GM19455 (cell line): ENCODE results near the gene ABCG2.
"Not testable (repeated sequence)": the region's sequence is repeated elsewhere in the genome, so short reads cannot be mapped to it uniquely, and the experiment has no call there.

ENCODE experiments used
- ATAC-seq: cut with Tn5 transposase; IDR thresholded peaks from one replicate; pipeline ENCODE4 v1.9.1; 2021; ENCODE audit not compliant: unreplicated experiment

Gene ABCG2

DNA sequence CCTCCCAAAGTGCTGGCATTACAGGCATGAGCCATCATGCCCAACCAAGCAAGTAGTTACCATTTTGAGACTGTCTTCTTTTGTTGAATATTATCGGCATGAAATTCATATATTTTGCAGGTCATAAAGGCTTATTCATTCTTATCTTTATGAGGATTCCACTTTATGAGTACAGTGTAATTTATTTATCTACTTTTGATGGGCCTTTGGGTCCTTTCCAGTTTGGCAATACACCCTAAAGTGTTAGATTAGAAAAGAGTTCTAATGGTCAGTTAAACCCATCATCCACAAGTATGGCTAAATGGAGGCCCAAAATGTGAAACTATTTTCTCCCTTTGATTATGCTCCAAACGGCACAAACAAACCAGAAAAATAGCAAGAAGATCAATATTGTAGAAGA, 10.9 kb upstream of the ABCG2 start:
- ATAC-seq = no peak

GRCh38 chr4:88166608-88167007, 8.2 kb upstream of the ABCG2 start:
- ATAC-seq = no peak

- ATAC-seq = no peak
Observed at GRCh38 chr4:88163336-88163735, 4.9 kb upstream of the ABCG2 start.

DNA sequence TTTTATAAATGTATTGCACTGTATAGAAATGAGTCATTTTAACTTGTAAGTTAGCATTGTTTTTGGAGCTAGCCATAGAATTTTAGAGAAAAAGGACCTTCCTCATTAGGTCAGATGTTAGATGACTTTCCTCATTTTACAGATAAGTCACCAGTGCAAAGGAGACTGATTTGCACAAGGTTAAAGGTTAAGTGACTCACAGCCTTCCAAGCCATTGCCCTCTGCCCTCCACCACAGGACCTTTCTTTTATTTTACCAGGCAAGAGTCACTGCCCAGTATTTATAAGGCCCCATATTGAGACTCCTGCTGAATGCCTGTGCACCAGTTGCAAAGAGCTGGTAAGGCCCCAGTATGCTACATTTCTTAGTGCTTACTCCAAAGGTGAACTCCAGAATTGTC, 4.2 kb upstream of the ABCG2 start:
- no peak for ATAC-seq

DNA sequence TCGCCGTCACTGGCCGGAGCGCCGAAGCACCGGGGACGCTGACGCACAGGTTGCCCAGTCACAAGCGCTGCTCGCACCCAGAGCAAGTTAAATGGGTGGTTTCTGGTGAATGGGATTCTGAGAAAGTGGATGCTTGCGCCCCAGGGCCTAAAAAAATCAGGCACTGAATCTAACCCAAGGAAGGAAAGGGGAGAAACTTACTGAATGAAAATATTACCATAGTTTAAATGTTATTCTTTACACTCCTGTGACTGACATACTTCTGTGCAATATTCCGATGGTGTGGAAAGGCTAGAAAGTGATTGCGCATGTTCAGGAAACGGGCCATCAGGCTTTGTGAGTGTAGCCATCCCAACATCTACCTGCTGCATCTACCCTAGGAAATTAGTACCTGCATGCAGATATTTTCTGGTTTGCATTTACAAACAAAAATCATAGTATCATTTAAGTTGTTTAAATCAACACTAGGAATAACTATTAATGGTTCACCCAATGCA, 838 bp upstream of the ABCG2 start:
- peak; percentile 42 for ATAC-seq

- peak; percentile 42 for ATAC-seq
Observed at GRCh38 chr4:88158038-88158488, 376 bp downstream of the ABCG2 start.

GRCh38 chr4:88152331-88152730, 6.1 kb downstream of the ABCG2 start:
- not testable (repeated sequence) for ATAC-seq

DNA sequence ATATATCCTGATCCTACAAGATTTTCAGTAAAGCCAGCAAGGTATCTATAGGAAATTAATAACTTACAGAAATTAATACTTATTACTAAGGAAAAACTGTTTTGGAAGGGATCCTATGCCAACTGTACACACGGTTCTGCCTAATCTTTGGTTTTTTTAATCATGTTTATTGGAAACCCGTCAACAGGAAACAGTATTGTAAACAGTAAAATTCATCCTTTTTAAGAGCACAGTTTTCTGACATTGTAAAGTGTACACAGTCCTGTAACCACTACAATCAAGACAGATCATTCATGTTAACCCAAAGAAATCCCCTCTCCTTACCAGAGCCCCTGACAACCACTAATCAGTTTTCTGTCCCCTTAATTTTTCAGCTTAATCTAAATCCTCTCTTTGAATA, 9.9 kb downstream of the ABCG2 start:
- no peak for ATAC-seq

DNA sequence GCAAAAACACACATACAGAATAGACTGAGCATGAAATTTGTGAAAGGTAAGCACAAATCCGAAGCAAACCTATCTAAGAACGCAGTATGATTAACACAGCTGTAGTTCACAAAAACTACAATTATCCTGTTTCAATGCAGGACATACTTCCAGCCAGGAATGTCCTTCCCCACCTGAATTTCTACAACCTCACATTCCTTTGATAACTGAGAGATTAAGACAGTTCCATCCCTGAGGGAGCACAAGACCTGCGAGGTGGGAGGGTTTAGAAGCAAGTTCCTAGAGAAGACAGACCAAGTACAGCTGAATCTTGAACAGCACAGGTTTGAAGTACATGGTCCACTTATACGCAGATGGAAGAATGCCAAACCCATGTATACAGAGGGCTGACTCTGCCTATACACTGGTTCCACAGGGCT, 10.6 kb downstream of the ABCG2 start:
- ATAC-seq = no peak

GRCh38 chr4:88146891-88147290, 11.5 kb downstream of the ABCG2 start:
- no peak for ATAC-seq

- no peak for ATAC-seq
Observed at GRCh38 chr4:88144866-88145300, 13.6 kb downstream of the ABCG2 start.

GRCh38 chr4:88144048-88144447, 14.4 kb downstream of the ABCG2 start:
- no peak for ATAC-seq

DNA sequence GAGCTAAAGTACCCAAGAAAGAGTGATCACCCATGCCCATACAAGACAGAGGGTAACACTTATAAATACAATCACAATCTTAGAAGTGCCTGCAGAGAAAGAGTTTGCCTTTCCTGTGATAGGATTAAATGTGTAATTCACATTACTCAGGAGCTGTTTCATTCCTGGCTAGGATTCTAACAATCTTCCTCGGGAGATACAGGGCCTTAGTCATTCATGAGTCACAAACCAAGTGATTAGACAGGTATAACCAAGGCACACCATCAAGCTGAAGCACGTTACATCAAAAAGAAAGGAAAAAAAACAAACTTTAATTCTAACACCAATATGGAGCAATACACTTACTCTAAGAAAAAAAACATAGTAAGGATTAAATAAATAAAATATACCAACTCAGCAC, 14.9 kb downstream of the ABCG2 start:
- ATAC-seq = no peak

GRCh38 chr4:88138561-88138960, 19.9 kb downstream of the ABCG2 start:
- ATAC-seq = no peak

GRCh38 chr4:88137112-88137511, 21.3 kb downstream of the ABCG2 start:
- no peak for ATAC-seq

GRCh38 chr4:88136249-88136648, 22.2 kb downstream of the ABCG2 start:
- no peak for ATAC-seq

GRCh38 chr4:88135356-88135663, 23.1 kb downstream of the ABCG2 start:
- no peak for ATAC-seq

DNA sequence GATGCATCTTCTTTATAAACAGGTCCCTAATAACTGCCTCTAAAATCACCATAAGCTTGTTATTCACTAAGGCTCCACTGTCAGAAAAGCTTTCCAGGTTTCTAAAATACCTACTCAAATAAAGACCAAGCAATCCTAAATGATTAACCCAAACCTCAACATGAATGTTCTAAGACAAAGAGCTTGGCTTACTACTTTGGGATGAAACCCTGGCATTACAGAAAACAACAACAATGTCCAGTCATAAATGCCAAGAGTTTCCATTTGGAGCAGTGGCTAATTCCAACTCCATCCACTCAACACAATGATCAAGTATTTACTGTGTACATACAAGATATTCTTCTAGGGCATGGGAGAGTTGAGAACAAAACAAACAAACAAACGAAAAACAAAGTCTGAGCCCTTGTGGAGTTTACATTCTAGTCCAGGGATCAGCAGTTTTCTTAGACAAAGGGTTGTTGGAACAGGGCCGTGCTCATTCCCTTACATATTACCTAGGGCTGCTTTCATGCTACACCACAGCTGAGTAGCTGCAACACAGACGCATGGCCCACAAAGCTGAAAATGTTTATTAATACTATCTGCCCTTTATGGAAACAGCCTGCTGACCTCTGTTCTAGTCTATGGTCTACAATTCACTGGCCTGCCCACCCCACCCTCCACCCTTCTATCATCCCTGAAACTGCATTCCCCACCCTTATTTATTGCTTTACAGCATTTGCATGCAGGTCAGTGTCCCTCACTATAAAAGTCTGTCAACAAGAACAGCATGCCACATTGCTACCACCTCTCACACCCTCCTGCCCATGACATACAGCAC, 23.7 kb downstream of the ABCG2 start:
- ATAC-seq = no peak

DNA sequence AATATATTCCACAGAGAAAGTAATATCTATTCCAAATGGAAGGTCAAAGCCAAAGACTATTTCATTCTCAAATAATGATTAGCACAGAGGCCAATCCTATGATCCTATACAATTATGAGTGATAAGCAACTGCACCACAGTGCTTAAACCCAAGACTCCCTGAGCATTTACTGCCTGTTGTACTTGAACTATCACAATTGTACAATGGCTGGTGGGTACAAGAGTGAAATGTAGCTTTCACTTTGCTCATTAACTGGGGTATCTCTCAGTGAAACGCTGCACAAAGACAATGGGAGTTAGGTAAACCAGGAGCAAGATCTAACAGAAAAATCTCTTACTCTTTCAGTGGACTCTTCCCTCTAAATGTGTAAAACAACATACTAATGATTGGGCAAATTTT, 24.3 kb downstream of the ABCG2 start:
- no peak for ATAC-seq

DNA sequence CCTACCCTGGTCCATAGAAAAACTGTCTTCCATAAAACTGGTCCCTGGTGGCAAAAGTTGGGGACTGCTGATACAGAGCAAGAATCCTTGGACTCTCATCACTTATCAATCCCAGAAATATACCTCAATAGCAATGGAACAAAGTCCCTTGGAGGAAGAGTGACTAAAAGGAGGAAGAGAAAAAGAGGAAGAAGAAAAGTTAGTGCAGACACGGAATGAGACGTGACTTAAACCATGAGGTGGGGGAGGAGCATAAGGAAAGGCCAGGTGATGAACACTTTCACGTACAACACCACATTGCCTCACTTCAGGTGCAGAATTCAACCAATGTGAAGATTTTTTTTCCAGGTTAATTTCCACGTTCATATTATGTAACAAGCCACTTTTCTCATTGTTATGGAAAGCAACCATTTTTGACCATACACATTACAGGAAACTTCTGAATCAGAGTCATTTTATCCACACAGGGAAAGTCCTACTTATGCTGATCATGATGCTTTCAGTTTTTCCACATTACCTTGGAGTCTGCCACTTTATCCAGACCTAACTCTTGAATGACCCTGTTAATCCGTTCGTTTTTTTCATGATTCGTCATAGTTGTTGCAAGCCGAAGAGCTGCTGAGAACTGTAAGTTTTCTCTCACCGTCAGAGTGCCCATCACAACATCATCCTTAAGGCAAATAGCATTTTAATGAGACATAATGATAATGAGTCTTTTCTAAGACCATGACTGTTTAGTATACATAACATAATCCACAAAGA, 27.7 kb downstream of the ABCG2 start:
- ATAC-seq = no peak

DNA sequence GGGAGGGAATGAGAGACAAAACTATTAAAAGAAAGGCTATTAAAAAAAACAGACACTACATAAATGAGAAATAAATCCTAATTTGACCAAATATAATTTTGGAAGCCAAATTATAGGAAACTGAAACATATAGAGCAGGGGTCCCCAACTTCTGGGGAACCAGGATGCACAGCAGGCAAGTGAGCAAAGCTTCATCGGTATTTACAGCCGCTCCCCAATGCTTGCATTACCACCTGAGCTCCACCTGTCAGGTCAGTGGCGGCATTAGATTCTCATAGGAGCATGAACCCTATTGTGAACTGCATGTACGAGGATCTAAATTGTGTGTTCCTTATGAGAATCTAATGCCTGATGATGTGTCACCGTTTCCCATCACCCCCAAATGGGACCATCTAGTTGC, 28.4 kb downstream of the ABCG2 start:
- ATAC-seq = no peak

GRCh38 chr4:88122260-88122659, 36.2 kb downstream of the ABCG2 start:
- not testable (repeated sequence) for ATAC-seq
